HG03108 (cell line): ENCODE measurements around the gene RAB3IP.
"Not testable (repeated sequence)": the region's sequence is repeated elsewhere in the genome, so short reads cannot be mapped to it uniquely, and the experiment has no call there.

Experiments used
- ATAC-seq: cut with Tn5 transposase; IDR thresholded peaks from one replicate; pipeline ENCODE4 v1.9.1; 2021; ENCODE audit warnings: moderate library complexity; ENCODE audit not compliant: unreplicated experiment

The RAB3IP gene

GRCh38 chr12:69834147-69834546 lies 95.5 kb downstream of the RAB3IP start:
- ATAC-seq, result no peak

GRCh38 chr12:69834576-69834975 lies 95.9 kb downstream of the RAB3IP start:
- ATAC-seq, result no peak

- ATAC-seq, result no peak
These were observed 96.4 kb downstream of the RAB3IP start for GRCh38 chr12:69835081-69835480.

GRCh38 chr12:69836015-69836414 lies 97.4 kb downstream of the RAB3IP start:
- no peak for ATAC-seq

GRCh38 chr12:69837191-69837590 lies 98.5 kb downstream of the RAB3IP start:
- ATAC-seq, result no peak

GRCh38 chr12:69837657-69838415 lies 99.2 kb downstream of the RAB3IP start:
- no peak for ATAC-seq

GRCh38 chr12:69840727-69841126 lies 102.1 kb downstream of the RAB3IP start:
- no peak for ATAC-seq

GRCh38 chr12:69843608-69844007 lies 104.9 kb downstream of the RAB3IP start:
- ATAC-seq, result no peak

GRCh38 chr12:69844416-69844815 lies 105.8 kb downstream of the RAB3IP start:
- no peak for ATAC-seq

- no peak for ATAC-seq
These were observed 106.2 kb downstream of the RAB3IP start for GRCh38 chr12:69844836-69845235.

- no peak for ATAC-seq
These were observed 108.3 kb downstream of the RAB3IP start for GRCh38 chr12:69846976-69847375.

GRCh38 chr12:69851976-69852375 lies 113.3 kb downstream of the RAB3IP start:
- no peak for ATAC-seq

- ATAC-seq, result not testable (repeated sequence)
These were observed 114.7 kb downstream of the RAB3IP start for GRCh38 chr12:69853176-69853961.

- no peak for ATAC-seq
These were observed 128.0 kb downstream of the RAB3IP start for GRCh38 chr12:69866698-69867097.

- no peak for ATAC-seq
These were observed 130.0 kb downstream of the RAB3IP start for GRCh38 chr12:69868695-69869094.

- no peak for ATAC-seq
These were observed 134.1 kb downstream of the RAB3IP start for GRCh38 chr12:69872804-69873203.
